Hematopoietic multipotent progenitor cell (in vitro differentiated cells): ENCODE measurements around the gene LDHAL6B. TPM values are rescaled to one million over a fixed set of nuclear protein-coding genes. Genes with fewer than 3 reads are reported as not detected.

Source experiments
- DNase-seq, 3 donors: peaks; one replicate each; pipeline ENCODE4 v3.0.0-alpha.2; 2011 to 2015; ENCODE audit warnings: low read depth in 2 of 3, low spot score in 2 of 3
- small RNA-seq: library from RNA; depleted of rRNA; stranded (forward); fragments of <200 nt; gene quantifications from one replicate; pipeline ENCODE3, GENCODE V24; 2012
- total RNA-seq: library from RNA; depleted of rRNA; stranded (reverse); fragments of >200 nt; gene quantifications from one replicate; pipeline ENCODE4 v1.2.3, GENCODE V29; 2012

LDHAL6B gene
- total RNA-seq, 1 donor: not detected

DNA sequence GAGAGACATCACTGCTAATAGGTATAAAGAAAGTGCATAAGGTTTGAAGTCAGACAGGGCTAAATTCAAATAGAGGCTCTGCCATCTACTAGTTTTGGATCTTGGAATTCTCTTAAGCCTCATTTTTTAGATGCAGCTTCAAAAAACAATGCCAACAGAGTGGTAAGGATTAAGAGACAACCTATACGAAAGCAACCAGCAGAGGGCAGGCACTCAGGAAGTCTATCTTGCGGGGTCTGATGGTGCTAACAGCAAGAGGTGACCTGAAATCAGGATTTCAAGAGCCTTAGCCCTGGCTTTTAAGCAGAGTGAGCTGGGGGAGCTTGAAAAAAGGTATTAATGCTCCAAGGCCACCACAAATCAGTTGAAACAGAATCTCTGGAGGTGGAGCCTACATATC is 40.7 kb downstream of the LDHAL6B start:
- DNase-seq: peak in 2 of 3 donors; percentile 60 to 82

GRCh38 chr15:59249816-59250215 is 43.2 kb downstream of the LDHAL6B start:
- no peak for DNase-seq

DNA sequence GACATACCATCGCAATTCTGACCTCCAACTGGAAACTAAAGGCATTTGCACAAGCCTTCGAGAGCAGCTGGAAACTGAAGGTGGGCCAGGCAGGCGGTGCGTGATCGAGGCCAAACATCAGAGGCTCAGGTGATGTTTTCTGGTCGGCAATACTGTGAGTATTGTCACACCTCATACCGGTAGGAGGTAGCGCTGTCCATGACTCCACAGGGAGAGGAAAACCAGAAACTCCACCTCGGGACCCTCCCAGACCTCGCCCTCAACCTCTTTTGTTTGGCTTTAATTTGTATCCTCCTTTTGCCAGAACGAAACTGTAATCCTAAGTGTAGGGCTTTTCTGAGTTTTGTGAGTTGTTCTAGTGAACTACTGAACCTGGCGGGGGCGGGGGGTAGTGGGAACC is 43.6 kb downstream of the LDHAL6B start:
- DNase-seq: no peak

DNA sequence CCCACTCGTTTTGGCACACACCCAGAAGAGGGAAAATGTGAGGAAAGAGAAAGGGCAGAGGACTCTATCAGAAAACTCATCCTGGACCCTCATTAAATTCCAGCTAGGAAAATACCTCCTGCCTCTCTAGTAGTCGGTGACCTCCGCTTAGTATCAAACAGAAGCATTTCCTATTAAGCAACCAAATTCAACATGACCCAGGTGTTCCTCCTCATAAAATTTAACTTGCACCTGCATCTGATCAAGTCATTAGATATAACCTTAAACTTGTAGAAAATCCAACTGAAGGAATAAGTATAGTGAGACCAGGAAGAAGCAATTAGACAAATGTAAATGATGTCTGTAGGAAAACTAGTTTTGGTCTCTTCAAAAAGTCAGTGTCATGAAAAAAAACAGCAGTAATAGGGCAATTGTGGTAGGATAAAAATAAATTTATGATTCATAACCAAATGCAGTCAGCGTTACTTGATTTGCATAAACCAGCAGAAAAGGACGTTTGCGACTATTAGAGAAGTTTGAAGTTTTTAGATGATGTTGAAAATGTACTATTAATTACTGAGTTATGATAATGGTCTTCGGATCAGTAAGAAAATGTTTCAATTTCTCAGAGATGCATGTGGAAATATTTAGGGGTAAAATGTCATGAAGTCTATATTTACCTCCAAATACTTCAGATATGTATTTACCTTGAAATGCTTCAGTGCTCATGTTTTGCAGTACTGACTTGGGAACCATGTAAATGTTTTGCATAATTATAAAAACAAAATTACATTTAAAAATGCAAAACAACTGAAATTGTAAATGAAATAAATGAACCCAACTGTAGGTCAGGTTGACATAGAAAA is 44.6 kb downstream of the LDHAL6B start:
- no peak for DNase-seq

DNA sequence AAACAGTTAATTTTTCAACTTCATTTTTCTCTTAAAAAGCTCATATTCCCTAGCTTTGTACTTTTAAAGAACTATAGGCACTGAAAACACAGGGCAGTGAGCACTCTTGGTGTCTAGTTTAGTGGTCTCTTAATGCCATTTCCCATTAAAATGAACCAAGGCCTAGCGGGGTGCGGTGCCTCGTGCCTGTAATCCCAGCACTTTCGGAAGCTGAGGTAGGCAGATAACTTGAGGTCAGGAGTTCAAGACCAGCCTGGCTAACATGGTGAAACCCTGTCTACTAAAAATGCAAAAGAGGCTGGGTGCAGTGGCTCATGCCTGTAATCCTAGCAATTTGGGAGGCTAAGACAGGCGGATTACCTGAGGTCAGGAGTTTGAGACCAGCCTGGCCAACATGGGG is 45.5 kb downstream of the LDHAL6B start:
- DNase-seq: no peak

DNA sequence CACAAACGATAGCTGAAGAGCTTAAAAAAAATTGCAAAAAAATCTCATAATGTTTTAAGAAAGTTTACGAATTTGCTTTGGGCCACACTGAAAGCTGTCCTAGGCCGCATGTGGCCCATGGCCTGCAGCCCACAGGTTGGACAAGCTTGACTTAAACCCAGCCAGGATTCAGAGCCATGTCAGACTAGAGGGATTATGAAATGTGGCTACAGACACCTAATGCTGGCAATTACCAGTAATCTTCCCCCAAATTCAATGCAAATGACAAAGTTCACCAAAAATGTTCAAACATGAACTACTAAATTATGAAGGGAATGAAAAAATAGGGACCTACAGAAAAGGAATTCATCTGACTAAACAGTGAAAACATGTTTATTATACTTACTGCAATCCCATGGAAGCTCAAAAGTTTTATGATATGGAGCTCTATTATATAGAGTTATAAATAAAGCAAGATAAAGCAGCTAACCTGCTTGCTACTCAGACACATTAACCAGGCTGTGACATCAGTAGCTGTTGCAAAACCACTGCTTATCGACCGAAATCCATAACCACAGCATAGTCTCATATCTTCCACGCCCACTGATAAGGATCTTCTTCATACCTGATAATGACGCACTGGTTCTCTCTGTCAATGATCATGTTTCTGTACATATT is 49.2 kb downstream of the LDHAL6B start:
- no peak for DNase-seq

DNA sequence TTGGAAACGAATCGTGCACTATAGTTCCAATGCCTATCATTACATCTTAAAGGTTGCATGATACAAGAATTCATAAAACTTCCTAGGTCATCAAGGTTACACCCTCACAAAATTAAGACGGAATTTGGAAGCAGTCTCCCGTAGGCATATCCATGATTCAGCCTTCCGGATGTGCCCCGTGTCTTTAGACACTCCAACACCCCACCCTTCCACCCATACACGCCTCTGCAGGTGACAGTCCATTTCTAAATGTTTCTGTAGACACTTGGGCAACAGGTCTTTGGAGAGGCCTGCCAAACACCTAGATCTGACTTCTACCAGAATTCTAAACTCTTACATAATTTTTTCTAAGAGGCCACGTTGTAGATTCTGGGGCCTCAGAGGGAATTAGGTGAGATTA is 49.8 kb downstream of the LDHAL6B start:
- DNase-seq: no peak

DNA sequence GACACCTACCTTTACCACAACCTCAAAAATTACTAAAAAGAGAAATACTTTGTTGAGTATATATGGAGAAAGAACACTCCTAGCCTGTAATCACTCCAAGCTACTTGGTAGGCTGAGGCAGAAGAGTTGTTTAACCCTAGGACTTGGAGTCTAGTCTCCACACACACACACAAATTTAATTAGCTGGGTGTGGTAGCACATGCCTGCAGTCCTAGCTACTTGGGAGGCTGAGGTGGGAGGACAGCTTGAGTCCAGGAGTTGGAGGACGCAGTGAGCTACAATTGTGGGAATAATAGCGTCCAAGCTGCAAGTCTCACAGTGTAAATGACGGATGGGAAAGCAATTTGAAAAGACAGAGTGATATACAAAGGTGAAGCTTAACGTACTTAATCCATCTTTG is 50.5 kb downstream of the LDHAL6B start:
- DNase-seq: no peak

Small RNA genes within 50 kb of the gene (small RNA-seq; reads per million reads assigned to genes)
- gene MIR2116: 0.34 reads per million
- gene RNU4-80P: not detected

Other genes starting within 250 kb of the LDHAL6B start
- gene RNF111, start 219.2 kb upstream of the LDHAL6B start, total RNA-seq: 22.6 TPM
- 4.8 TPM for gene CCNB2, start 101.7 kb upstream of the LDHAL6B start, total RNA-seq
- gene MYO1E, start 166.0 kb downstream of the LDHAL6B start, total RNA-seq: 19.9 TPM
- gene FAM81A, start 231.3 kb downstream of the LDHAL6B start, total RNA-seq: 0.27 TPM